ENCODE measurements around the gene IHH.

IHH gene

DNA sequence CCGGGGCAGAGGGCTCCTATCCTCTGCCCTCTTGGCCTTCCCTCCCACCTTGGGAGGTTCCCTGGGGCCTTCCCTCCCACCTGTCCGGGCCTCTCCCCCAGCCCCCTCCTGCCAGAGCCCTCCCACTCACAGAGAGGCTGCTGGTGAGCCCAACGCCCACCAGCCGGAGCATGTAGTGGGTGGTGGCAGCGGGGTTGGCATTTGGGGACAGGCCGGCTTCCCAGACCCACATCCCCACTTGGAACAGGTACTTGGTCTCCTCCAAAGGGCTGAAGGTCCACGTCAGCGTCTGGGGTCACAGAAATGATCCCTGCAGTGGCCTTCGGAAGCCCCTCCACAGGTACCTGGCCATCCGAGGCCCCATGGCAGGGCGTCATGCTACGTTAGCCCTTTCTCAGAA, 38.7 kb downstream of the IHH start:
- Histone ChIP-seq H3K27me3 (ENCODE audit: control insufficient read depth, insufficient read depth, low read length) (peaks cover 16% of the 10 kb centered on the region), H3K9ac (ENCODE audit: low read length) (no peak overlapping the region), H3K36me3 (ENCODE audit: control insufficient read depth, insufficient read depth, low read length) (no peaks in the 10 kb centered on the region), H3K9me3 (ENCODE audit: control insufficient read depth, low read length) (no peaks in the 10 kb centered on the region), H3K4me1 (ENCODE audit: control insufficient read depth, insufficient read depth, low read length) (no peaks in the 10 kb centered on the region), H3K4me3 (ENCODE audit: low read length) (no peak overlapping the region)

DNA sequence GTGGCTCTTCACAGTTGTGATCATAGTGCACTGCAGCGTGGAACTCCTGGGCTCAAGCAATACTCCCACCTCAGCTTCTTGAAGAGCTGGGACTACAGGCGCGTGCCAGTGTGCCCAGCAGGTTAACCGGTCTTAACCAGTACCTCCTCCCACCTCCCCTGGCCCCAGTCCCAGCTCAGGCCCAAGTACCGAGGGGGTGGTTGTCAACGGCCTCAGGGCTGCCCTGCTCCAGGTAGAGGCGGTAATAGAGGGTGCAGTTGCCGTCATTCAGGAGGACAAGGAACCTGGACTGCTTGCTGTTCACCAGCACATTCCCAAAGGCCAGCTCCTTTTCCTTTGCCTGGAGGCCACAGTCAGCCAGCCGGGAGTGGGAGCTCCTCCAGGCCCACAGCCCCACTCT, 39.1 kb downstream of the IHH start:
- Histone ChIP-seq H3K36me3 (ENCODE audit: control insufficient read depth, insufficient read depth, low read length) (no peaks in the 10 kb centered on the region), H3K27me3 (ENCODE audit: control insufficient read depth, insufficient read depth, low read length) (peaks cover 16% of the 10 kb centered on the region), H3K9ac (ENCODE audit: low read length) (no peak overlapping the region), H3K4me3 (ENCODE audit: low read length) (no peak overlapping the region), H3K4me1 (ENCODE audit: control insufficient read depth, insufficient read depth, low read length) (no peaks in the 10 kb centered on the region), H3K9me3 (ENCODE audit: control insufficient read depth, low read length) (no peaks in the 10 kb centered on the region)

DNA sequence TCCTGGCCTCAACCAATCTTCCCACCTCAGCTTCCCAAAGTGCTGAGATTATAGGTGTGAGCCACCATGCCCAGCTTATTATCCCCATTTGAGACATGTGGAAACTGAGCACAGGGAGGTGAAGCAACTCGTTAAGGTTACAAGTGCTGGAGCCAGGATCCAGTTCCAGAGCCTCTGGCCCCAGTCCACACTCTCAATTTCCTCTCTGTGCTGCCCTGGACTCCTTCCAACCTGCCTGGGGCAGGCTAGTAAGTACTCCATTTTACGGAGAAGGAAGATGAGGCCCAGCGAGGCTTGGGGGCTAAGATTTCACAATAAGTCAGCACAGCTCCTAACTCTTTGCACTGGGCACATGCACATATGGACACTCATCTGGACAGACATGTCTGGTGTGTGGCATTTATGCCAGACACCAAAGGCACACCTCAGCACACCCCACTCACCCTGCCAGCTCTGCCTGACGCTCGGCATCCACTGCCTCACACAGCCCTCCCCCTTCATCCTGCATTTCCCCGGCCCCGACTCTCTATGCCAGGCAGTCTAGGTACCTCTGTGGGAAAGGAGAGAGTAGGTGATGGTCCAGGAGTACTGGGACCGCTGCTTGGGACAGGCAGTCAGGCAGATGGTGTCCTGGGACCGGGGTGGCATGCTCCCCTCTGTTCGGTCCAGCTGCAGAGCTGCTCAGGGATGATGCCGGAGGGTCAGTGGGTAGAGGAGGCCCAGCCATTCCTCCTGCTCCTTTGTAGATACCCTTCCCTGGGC, 39.9 kb downstream of the IHH start:
- H3K4me3 ChIP-seq (ENCODE audit: low read length), result no peak overlapping the region
- no peaks in the 10 kb centered on the region for H3K36me3 ChIP-seq (ENCODE audit: control insufficient read depth, insufficient read depth, low read length)
- no peaks in the 10 kb centered on the region for H3K4me1 ChIP-seq (ENCODE audit: control insufficient read depth, insufficient read depth, low read length)
- no peak overlapping the region for H3K9ac ChIP-seq (ENCODE audit: low read length)
- peaks cover 16% of the 10 kb centered on the region for H3K27me3 ChIP-seq (ENCODE audit: control insufficient read depth, insufficient read depth, low read length)
- H3K9me3 ChIP-seq (ENCODE audit: control insufficient read depth, low read length), result no peaks in the 10 kb centered on the region

DNA sequence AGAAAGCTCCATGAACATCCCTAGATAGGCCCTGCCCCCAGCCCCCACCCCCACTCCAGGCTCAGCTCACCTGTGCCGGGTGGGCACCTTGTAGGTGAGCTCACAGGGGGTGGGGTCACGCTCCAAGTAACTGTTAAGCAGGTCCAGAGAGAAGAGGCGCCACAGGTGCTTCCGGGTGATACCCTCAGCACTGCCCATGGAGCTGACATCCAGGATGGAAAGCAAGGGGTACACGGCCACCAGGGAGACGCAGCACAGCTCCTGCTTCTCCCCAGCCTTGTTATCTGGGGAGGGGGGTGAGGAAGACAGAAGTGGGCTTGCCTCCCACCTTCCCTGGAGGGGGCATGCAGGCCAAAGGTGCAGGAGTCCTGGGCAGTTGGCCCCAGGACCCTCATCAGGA, 41.3 kb downstream of the IHH start:
- Histone ChIP-seq H3K9me3 (ENCODE audit: control insufficient read depth, low read length) (no peaks in the 10 kb centered on the region), H3K27me3 (ENCODE audit: control insufficient read depth, insufficient read depth, low read length) (peaks cover 16% of the 10 kb centered on the region), H3K4me1 (ENCODE audit: control insufficient read depth, insufficient read depth, low read length) (no peaks in the 10 kb centered on the region), H3K4me3 (ENCODE audit: low read length) (no peak overlapping the region), H3K9ac (ENCODE audit: low read length) (no peak overlapping the region), H3K36me3 (ENCODE audit: control insufficient read depth, insufficient read depth, low read length) (no peaks in the 10 kb centered on the region)

DNA sequence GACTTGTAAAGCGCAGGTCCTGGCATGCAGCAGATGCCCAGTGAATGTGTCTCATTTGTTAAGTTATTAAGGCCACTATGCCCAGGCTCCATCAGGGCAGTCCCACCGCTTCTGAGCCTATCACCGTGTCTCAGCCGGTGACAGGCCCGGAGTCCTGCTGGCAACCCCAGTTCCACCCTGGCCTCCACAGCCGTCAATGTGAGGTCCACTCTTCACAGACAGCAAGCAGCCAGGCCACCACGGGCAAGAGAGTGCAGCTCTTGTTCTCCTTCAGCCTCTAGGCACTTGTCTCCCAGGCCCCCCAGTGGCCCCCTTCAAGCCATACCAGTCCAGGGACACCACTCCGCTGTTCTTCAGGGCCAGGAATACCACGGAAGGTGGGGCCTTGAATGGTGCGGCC, 42.0 kb downstream of the IHH start:
- Histone ChIP-seq H3K27me3 (ENCODE audit: control insufficient read depth, insufficient read depth, low read length) (peaks cover 16% of the 10 kb centered on the region), H3K4me3 (ENCODE audit: low read length) (no peak overlapping the region), H3K9ac (ENCODE audit: low read length) (no peak overlapping the region), H3K36me3 (ENCODE audit: control insufficient read depth, insufficient read depth, low read length) (no peaks in the 10 kb centered on the region), H3K9me3 (ENCODE audit: control insufficient read depth, low read length) (no peaks in the 10 kb centered on the region), H3K4me1 (ENCODE audit: control insufficient read depth, insufficient read depth, low read length) (no peaks in the 10 kb centered on the region)

DNA sequence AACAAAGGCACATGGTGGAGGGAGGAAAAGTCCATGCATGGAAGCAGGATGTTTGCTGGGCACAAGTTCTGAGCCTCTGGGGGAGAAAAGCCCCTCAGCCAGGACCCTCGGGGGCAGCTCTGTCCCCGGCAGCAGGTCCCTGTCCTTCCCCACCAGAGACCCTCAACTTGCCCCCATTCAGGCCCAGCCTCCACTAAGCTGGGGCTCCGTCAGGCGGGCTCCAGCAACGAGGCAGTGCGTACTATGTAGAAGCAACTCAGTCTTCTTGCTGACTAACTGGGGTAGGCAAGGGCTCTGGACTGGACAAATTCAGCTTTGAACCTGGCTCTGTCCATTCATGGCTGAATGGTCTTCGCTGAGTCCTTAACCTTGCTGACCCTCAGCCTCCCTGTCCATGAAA, 42.4 kb downstream of the IHH start:
- H3K9me3 ChIP-seq (ENCODE audit: control insufficient read depth, low read length), result no peaks in the 10 kb centered on the region
- no peak overlapping the region for H3K9ac ChIP-seq (ENCODE audit: low read length)
- H3K27me3 ChIP-seq (ENCODE audit: control insufficient read depth, insufficient read depth, low read length), result peaks cover 13% of the 10 kb centered on the region

DNA sequence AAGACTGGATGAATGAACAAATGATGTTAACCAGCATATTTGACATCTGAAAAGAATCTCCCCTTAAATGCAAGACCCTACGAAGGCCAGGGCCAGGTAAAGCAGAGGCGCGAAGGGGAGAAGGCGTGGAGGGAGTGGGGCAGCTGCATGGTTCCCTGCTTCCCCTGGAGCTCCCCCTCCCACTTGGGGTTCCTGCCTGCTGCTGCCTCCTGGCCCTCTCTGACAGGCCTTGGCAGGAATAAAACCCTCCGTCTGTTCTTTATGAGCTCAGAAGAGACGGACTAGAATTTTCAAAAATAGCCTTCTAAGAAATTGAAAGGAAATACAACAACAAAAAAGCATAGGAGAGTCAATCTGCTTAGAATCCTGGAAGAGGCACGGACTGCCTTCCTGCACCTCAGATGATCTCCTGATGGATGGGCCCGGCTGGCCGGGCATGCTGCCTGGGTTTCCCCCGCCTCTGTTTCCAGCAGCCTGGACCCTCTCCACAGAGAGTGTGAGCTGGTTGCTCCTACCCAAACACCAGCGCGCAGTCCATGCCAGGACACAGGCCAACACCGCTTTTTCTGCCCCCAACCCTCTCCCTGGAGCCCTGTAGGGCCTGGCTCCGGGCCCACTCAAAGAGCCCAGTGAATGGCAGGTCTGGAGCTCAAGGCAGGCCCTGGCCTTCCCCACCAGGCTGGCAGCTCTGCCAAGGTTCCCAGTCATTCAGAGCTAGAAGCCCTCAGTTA, 43.4 kb downstream of the IHH start:
- Histone ChIP-seq H3K27me3 (ENCODE audit: control insufficient read depth, insufficient read depth, low read length) (peaks cover 10% of the 10 kb centered on the region), H3K9me3 (ENCODE audit: control insufficient read depth, low read length) (no peaks in the 10 kb centered on the region), H3K4me3 (ENCODE audit: low read length) (no peak overlapping the region), H3K9ac (ENCODE audit: low read length) (no peak overlapping the region), H3K36me3 (ENCODE audit: control insufficient read depth, insufficient read depth, low read length) (no peaks in the 10 kb centered on the region), H3K4me1 (ENCODE audit: control insufficient read depth, insufficient read depth, low read length) (no peaks in the 10 kb centered on the region)

More for the DNA sequence above, 42.4 kb downstream of the IHH start:
- Histone ChIP-seq H3K4me1 (ENCODE audit: control insufficient read depth, insufficient read depth, low read length) (no peaks in the 10 kb centered on the region), H3K36me3 (ENCODE audit: control insufficient read depth, insufficient read depth, low read length) (no peaks in the 10 kb centered on the region), H3K4me3 (ENCODE audit: low read length) (no peak overlapping the region)

DNA sequence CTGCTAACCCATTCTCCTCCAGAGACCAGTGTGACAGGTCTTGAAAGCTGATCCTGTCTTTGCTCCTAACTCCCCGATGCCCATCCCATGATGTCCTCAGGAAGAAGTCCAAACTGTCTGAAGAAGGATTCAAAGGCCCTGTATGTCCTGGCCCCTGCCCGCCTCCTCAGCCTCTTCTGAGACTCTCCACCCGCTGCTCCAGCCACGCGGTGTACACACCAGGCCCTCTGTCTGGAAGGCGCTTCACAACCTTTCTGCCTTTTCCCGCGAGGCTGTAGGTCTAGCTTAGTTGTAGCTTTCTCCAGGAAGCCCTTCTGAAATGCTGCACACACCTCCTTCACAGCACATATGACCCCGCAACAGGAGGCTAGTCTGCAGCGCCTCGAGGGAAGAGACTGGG, 44.0 kb downstream of the IHH start:
- no peak overlapping the region for H3K4me3 ChIP-seq (ENCODE audit: low read length)
- H3K27me3 ChIP-seq (ENCODE audit: control insufficient read depth, insufficient read depth, low read length), result peaks cover 10% of the 10 kb centered on the region
- H3K4me1 ChIP-seq (ENCODE audit: control insufficient read depth, insufficient read depth, low read length), result no peaks in the 10 kb centered on the region
- no peak overlapping the region for H3K9ac ChIP-seq (ENCODE audit: low read length)
- H3K9me3 ChIP-seq (ENCODE audit: control insufficient read depth, low read length), result no peaks in the 10 kb centered on the region
- H3K36me3 ChIP-seq (ENCODE audit: control insufficient read depth, insufficient read depth, low read length), result no peaks in the 10 kb centered on the region

DNA sequence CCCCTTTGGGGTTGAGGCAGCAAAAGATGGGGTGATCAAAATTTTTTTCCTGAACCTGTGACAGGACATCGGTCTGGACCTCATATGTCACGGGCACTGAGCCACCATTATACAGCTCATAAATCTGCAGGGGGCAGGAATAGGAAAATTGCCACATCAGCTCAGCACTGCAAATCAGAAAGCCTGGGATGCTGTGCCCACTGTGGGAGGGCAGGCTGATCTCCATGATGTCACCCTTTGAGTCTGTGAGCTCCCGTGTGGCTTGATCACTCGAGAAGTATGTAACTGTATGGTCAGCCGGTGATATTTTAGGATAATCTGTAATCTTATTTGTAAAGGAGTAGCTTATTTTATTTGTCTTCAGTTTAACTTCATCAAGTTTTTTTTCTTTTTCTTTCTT, 49.8 kb downstream of the IHH start:
- no peak overlapping the region for H3K9ac ChIP-seq (ENCODE audit: low read length)
- H3K36me3 ChIP-seq (ENCODE audit: control insufficient read depth, insufficient read depth, low read length), result no peaks in the 10 kb centered on the region
- H3K4me3 ChIP-seq (ENCODE audit: low read length), result no peak overlapping the region
- no peaks in the 10 kb centered on the region for H3K4me1 ChIP-seq (ENCODE audit: control insufficient read depth, insufficient read depth, low read length)
- H3K9me3 ChIP-seq (ENCODE audit: control insufficient read depth, low read length), result no peaks in the 10 kb centered on the region
- peaks cover under 1% of the 10 kb centered on the region for H3K27me3 ChIP-seq (ENCODE audit: control insufficient read depth, insufficient read depth, low read length)

DNA sequence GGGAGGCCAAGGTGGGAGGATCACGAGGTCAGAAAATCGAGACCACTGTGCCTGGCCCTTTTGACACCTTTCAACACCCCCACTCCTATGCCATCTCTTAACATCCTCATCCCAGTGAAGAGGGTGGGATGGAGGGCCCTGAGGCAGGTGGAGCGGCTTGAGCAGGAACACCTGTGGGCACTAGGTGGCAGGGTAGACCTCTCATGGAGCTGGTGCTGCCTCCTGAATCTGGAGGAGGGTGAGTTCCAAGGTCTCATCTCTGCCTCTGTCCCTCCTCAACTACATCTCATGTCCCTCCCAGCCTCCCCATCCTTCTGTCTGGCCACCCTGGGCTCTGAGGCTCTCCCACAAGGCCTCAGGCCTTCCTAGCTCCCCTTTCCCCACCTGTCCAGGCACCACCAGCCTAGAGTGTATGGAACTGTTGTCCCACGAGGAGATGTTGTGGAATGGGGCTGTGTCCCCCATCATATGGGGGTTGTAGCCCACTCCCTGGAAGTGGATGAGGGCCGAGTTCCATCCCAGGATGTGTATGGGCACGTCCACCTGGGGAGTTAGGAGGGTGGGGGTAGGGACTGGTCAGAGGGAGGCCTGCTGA, 50.5 kb downstream of the IHH start:
- Histone ChIP-seq H3K4me3 (ENCODE audit: low read length) (no peak overlapping the region), H3K4me1 (ENCODE audit: control insufficient read depth, insufficient read depth, low read length) (no peaks in the 10 kb centered on the region), H3K36me3 (ENCODE audit: control insufficient read depth, insufficient read depth, low read length) (no peaks in the 10 kb centered on the region), H3K9me3 (ENCODE audit: control insufficient read depth, low read length) (no peaks in the 10 kb centered on the region), H3K9ac (ENCODE audit: low read length) (no peak overlapping the region), H3K27me3 (ENCODE audit: control insufficient read depth, insufficient read depth, low read length) (peaks cover 6% of the 10 kb centered on the region)

DNA sequence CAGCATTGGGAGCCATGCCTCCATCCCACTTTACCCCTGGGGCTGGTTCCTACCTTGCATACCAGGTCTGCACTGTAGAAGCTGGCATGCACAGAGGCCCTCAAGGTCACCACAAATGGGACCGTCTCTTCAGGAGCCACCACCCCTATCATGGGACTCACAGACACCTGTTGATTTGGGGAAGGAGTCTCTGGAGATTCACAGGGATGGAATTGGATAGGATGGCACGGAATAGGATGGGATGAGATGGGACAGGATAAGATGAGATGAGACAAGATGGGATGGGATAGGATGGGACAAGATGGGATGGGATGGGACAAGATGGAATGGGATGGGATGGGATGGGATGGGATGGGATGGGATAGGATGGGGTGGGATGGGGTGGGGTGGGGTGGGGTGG, 51.4 kb downstream of the IHH start:
- peaks cover 11% of the 10 kb centered on the region for H3K27me3 ChIP-seq (ENCODE audit: control insufficient read depth, insufficient read depth, low read length)
- no peaks in the 10 kb centered on the region for H3K4me1 ChIP-seq (ENCODE audit: control insufficient read depth, insufficient read depth, low read length)
- H3K4me3 ChIP-seq (ENCODE audit: low read length), result no peak overlapping the region
- no peaks in the 10 kb centered on the region for H3K9me3 ChIP-seq (ENCODE audit: control insufficient read depth, low read length)
- H3K36me3 ChIP-seq (ENCODE audit: control insufficient read depth, insufficient read depth, low read length), result no peaks in the 10 kb centered on the region
- no peak overlapping the region for H3K9ac ChIP-seq (ENCODE audit: low read length)
